ENCODE results near the gene STAG2.

Gene STAG2

DNA sequence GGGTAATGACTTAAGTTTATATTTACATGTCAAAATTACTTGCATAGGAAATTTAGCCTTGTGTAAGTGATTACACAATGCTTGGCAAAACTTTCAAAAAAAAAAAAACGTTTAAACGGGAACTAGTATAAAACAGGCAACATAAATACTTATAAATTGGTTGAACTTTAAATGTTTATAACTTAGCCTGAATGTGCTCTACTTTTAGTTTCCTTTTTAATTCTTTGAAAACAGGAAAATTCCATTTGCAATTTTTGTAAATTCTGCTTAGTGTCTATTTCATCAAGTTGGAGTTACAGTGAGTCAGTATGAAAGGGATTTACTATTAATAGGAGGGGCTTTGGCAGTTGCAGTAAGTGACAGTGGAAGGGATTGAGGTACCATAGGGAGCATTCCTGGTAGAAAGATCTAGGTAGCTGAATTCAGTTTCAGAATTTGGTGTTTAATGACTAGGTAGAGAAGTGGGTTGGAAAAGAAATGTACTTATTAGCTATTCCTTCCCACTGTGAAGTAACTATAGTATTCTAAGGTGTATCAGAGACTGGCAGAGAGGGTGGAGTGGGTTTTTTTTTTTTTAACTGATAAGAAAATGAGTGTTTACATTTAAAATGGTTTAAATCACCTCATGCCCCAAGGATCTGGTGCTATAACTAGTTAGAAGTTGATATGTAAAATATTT, 2.8 kb downstream of the STAG2 start:
- Histone ChIP-seq H3K9me3 (ENCODE audit: insufficient read depth, low read length) (no peaks in the 10 kb centered on the region), H3K9ac (ENCODE audit: insufficient read length, low read depth) (no peak overlapping the region), H3K27me3 (ENCODE audit: insufficient read depth, insufficient read length) (no peaks in the 10 kb centered on the region), H3K4me3 (ENCODE audit: insufficient read length, low read depth) (no peak overlapping the region), H3K4me1 (ENCODE audit: insufficient read depth, insufficient read length) (no peaks in the 10 kb centered on the region), H3K36me3 (ENCODE audit: insufficient read depth, insufficient read length, low read length) (no peaks in the 10 kb centered on the region)
- DNase-seq (ENCODE audit: low read depth, low spot score), result no peak
- TF ChIP-seq ZNF274 (IDR thresholded peaks at IDR 0.05; ENCODE audit: low read depth, low read length) (no peak), YY1 (IDR thresholded peaks at IDR 0.05; ENCODE audit: insufficient read depth, insufficient read length) (no peak), SUZ12 (IDR thresholded peaks at IDR 0.05; ENCODE audit: extremely low read depth, insufficient read depth, insufficient read length) (no peak)

DNA sequence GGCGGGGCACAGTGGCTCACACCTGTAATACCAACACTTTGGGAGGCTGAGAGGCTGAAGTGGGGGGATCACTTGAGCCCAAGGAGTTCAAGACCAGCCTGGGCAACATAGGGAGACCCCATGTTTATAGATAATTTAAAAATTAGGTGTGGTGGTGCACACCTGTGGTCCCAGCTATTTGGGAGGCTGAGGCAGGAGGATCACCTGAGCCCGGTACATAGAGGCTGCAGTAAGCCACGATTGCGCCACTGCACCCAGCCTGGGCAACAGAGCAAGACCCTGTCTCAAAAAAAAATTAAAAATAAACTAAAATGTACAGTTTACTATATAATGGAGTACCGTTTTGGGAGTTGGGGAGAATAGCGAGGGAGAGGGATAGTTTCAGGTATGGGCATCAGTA, 4.2 kb downstream of the STAG2 start:
- DNase-seq (ENCODE audit: low read depth, low spot score), result no peak
- TF ChIP-seq SUZ12 (IDR thresholded peaks at IDR 0.05; ENCODE audit: extremely low read depth, insufficient read depth, insufficient read length) (no peak), YY1 (IDR thresholded peaks at IDR 0.05; ENCODE audit: insufficient read depth, insufficient read length) (no peak), ZNF274 (IDR thresholded peaks at IDR 0.05; ENCODE audit: low read depth, low read length) (no peak)
- no peak overlapping the region for H3K9ac ChIP-seq (ENCODE audit: insufficient read length, low read depth)
- H3K27me3 ChIP-seq (ENCODE audit: insufficient read depth, insufficient read length), result no peaks in the 10 kb centered on the region
- H3K36me3 ChIP-seq (ENCODE audit: insufficient read depth, insufficient read length, low read length), result no peaks in the 10 kb centered on the region
- no peaks in the 10 kb centered on the region for H3K4me1 ChIP-seq (ENCODE audit: insufficient read depth, insufficient read length)
- no peak overlapping the region for H3K4me3 ChIP-seq (ENCODE audit: insufficient read length, low read depth)
- no peaks in the 10 kb centered on the region for H3K9me3 ChIP-seq (ENCODE audit: insufficient read depth, low read length)

- H3K9me3 ChIP-seq (ENCODE audit: insufficient read depth, low read length), result no peaks in the 10 kb centered on the region
- H3K27me3 ChIP-seq (ENCODE audit: insufficient read depth, insufficient read length), result no peaks in the 10 kb centered on the region
- no peak overlapping the region for H3K9ac ChIP-seq (ENCODE audit: insufficient read length, low read depth)
- H3K4me3 ChIP-seq (ENCODE audit: insufficient read length, low read depth), result no peak overlapping the region
- no peaks in the 10 kb centered on the region for H3K36me3 ChIP-seq (ENCODE audit: insufficient read depth, insufficient read length, low read length)
- no peaks in the 10 kb centered on the region for H3K4me1 ChIP-seq (ENCODE audit: insufficient read depth, insufficient read length)
- TF ChIP-seq ZNF274 (IDR thresholded peaks at IDR 0.05; ENCODE audit: low read depth, low read length) (no peak), YY1 (IDR thresholded peaks at IDR 0.05; ENCODE audit: insufficient read depth, insufficient read length) (no peak), SUZ12 (IDR thresholded peaks at IDR 0.05; ENCODE audit: extremely low read depth, insufficient read depth, insufficient read length) (no peak)
- no peak for DNase-seq (ENCODE audit: low read depth, low spot score)
Measured at GRCh38 chrX:123967497-123967896, 6.0 kb downstream of the STAG2 start.

DNA sequence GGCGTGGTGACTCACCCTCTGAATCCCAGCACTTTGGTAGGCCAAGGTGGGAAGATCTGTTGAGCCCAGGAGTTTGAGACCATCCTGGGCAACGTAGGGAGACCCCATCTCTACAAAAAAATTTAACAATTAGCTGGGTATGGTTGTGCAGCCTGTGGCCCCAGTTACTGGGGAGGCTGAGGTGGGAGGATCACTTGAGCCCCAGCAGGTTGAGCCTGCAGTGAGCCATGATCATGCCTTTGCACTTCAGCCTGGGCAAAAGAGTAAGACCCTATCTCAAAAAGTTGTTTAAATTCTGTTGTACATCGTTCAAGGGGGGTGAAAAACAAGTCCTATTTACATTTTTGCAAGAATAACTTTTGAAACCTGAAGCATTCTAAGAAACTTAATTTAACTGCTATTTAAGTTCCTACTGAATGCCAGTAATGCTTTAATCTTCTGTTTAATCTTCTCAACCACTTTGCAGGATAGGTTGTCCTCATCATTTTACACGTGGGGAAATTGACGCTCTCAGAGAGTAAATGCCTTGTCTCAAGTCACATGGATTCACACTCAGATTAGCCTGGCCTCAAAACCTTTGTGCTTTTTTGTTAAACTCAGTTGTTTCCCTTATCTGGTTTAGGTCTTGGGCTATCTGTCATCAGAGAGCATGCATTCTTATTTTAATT, 7.0 kb downstream of the STAG2 start:
- Histone ChIP-seq H3K9ac (ENCODE audit: insufficient read length, low read depth) (no peak overlapping the region), H3K27me3 (ENCODE audit: insufficient read depth, insufficient read length) (no peaks in the 10 kb centered on the region), H3K4me1 (ENCODE audit: insufficient read depth, insufficient read length) (no peaks in the 10 kb centered on the region), H3K9me3 (ENCODE audit: insufficient read depth, low read length) (no peaks in the 10 kb centered on the region), H3K4me3 (ENCODE audit: insufficient read length, low read depth) (no peak overlapping the region), H3K36me3 (ENCODE audit: insufficient read depth, insufficient read length, low read length) (no peaks in the 10 kb centered on the region)
- no peak for DNase-seq (ENCODE audit: low read depth, low spot score)
- TF ChIP-seq YY1 (IDR thresholded peaks at IDR 0.05; ENCODE audit: insufficient read depth, insufficient read length) (no peak), ZNF274 (IDR thresholded peaks at IDR 0.05; ENCODE audit: low read depth, low read length) (no peak), SUZ12 (IDR thresholded peaks at IDR 0.05; ENCODE audit: extremely low read depth, insufficient read depth, insufficient read length) (no peak)

GRCh38 chrX:123971982-123972381, 10.5 kb downstream of the STAG2 start:
- Histone ChIP-seq H3K4me3 (ENCODE audit: insufficient read length, low read depth) (no peak overlapping the region), H3K4me1 (ENCODE audit: insufficient read depth, insufficient read length) (no peaks in the 10 kb centered on the region), H3K36me3 (ENCODE audit: insufficient read depth, insufficient read length, low read length) (no peaks in the 10 kb centered on the region), H3K9me3 (ENCODE audit: insufficient read depth, low read length) (no peaks in the 10 kb centered on the region), H3K27me3 (ENCODE audit: insufficient read depth, insufficient read length) (no peaks in the 10 kb centered on the region), H3K9ac (ENCODE audit: insufficient read length, low read depth) (no peak overlapping the region)
- no peak for DNase-seq (ENCODE audit: low read depth, low spot score)
- no peak for TF ChIP-seq YY1 (IDR thresholded peaks at IDR 0.05; ENCODE audit: insufficient read depth, insufficient read length)
- TF ChIP-seq ZNF274 (IDR thresholded peaks at IDR 0.05; ENCODE audit: low read depth, low read length), result no peak

DNA sequence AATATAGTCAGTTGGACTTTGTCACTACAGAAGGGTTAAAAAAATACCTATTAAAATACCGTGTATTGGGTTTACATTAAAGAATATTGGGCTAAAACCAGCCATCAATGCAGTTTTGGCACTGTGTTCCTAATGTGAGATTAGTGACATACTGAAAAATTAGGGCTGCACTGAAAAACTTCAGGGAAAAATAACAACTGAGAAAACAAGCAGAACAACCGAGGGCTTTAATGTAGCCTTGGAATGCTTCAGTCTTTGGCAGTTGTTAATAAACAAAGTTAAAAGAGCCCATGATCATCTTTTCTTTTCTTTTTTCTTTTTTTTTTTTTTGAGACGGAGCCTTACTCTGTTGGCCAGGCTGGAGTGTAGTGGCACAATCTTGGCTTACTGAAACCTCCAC, 12.4 kb downstream of the STAG2 start:
- Histone ChIP-seq H3K27me3 (ENCODE audit: insufficient read depth, insufficient read length) (no peaks in the 10 kb centered on the region), H3K4me1 (ENCODE audit: insufficient read depth, insufficient read length) (no peaks in the 10 kb centered on the region), H3K9me3 (ENCODE audit: insufficient read depth, low read length) (no peaks in the 10 kb centered on the region), H3K4me3 (ENCODE audit: insufficient read length, low read depth) (no peak overlapping the region), H3K9ac (ENCODE audit: insufficient read length, low read depth) (no peak overlapping the region), H3K36me3 (ENCODE audit: insufficient read depth, insufficient read length, low read length) (no peaks in the 10 kb centered on the region)
- TF ChIP-seq YY1 (IDR thresholded peaks at IDR 0.05; ENCODE audit: insufficient read depth, insufficient read length) (no peak), SUZ12 (IDR thresholded peaks at IDR 0.05; ENCODE audit: extremely low read depth, insufficient read depth, insufficient read length) (no peak), ZNF274 (IDR thresholded peaks at IDR 0.05; ENCODE audit: low read depth, low read length) (no peak)
- no peak for DNase-seq (ENCODE audit: low read depth, low spot score)

GRCh38 chrX:123975180-123975579, 13.7 kb downstream of the STAG2 start:
- Histone ChIP-seq H3K9ac (ENCODE audit: insufficient read length, low read depth) (no peak overlapping the region), H3K4me1 (ENCODE audit: insufficient read depth, insufficient read length) (no peaks in the 10 kb centered on the region), H3K27me3 (ENCODE audit: insufficient read depth, insufficient read length) (no peaks in the 10 kb centered on the region), H3K9me3 (ENCODE audit: insufficient read depth, low read length) (no peaks in the 10 kb centered on the region), H3K4me3 (ENCODE audit: insufficient read length, low read depth) (no peak overlapping the region), H3K36me3 (ENCODE audit: insufficient read depth, insufficient read length, low read length) (no peaks in the 10 kb centered on the region)
- DNase-seq (ENCODE audit: low read depth, low spot score), result no peak
- TF ChIP-seq ZNF274 (IDR thresholded peaks at IDR 0.05; ENCODE audit: low read depth, low read length) (no peak), YY1 (IDR thresholded peaks at IDR 0.05; ENCODE audit: insufficient read depth, insufficient read length) (no peak), SUZ12 (IDR thresholded peaks at IDR 0.05; ENCODE audit: extremely low read depth, insufficient read depth, insufficient read length) (no peak)

Measured in NT2/D1 (cell line).